Measurements from ENCODE around the gene RFX7. TPM values are rescaled to one million over a fixed set of nuclear protein-coding genes. Genes with fewer than 3 reads are reported as not detected.

The RFX7 gene
- total and polyA plus RNA-seq, 2 of the 8 experiments (the other 6 are each of a cell fraction or from before 2014, with no cell fraction given) = 10.4 to 40.9 TPM

DNA sequence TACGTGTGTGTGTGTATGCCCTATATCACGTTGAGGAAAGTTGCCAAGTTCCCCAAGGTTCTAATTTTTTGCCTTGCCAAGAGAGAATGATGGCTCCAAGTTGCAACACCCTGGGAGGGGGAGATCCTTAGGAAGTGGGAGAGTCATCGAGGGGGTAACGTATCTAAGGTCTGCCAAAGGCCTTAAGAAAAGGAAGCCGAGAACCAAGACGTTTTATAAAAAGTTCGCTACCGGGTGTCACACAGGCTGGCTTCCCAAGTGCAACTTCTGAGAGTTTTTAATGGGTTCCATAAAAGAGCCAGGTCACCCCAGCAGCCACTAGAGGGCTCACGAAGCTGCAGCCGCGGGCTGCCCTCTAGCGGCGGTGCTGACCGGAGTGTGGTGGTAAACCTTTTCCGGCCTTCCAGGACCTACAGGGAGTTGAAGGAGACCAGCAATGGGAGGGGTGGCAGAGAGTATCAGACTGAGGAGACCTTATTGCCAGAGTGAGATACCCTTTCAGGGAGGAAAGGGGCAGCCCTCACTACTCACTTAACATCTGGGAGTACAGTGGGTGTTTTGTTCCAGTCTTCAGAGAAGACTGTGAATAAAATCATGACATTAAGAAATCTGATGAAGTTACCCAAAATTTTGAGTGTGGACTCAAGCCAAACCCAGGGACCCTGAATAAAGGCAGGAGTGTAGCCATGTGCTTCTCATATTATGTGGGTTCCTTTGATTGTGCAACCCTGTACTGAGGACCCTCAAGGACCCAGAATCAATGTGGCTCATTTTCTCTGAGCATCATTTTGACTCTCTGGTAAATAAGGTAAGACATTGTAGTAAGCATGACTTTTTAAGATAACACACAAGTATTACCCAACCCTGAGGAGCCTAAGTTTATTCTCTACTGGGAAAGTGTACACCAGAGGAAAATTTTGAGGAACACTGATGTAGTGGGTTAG lies 2.5 kb upstream of the RFX7 start (continued):
- TF ChIP-seq, protein P1, sequence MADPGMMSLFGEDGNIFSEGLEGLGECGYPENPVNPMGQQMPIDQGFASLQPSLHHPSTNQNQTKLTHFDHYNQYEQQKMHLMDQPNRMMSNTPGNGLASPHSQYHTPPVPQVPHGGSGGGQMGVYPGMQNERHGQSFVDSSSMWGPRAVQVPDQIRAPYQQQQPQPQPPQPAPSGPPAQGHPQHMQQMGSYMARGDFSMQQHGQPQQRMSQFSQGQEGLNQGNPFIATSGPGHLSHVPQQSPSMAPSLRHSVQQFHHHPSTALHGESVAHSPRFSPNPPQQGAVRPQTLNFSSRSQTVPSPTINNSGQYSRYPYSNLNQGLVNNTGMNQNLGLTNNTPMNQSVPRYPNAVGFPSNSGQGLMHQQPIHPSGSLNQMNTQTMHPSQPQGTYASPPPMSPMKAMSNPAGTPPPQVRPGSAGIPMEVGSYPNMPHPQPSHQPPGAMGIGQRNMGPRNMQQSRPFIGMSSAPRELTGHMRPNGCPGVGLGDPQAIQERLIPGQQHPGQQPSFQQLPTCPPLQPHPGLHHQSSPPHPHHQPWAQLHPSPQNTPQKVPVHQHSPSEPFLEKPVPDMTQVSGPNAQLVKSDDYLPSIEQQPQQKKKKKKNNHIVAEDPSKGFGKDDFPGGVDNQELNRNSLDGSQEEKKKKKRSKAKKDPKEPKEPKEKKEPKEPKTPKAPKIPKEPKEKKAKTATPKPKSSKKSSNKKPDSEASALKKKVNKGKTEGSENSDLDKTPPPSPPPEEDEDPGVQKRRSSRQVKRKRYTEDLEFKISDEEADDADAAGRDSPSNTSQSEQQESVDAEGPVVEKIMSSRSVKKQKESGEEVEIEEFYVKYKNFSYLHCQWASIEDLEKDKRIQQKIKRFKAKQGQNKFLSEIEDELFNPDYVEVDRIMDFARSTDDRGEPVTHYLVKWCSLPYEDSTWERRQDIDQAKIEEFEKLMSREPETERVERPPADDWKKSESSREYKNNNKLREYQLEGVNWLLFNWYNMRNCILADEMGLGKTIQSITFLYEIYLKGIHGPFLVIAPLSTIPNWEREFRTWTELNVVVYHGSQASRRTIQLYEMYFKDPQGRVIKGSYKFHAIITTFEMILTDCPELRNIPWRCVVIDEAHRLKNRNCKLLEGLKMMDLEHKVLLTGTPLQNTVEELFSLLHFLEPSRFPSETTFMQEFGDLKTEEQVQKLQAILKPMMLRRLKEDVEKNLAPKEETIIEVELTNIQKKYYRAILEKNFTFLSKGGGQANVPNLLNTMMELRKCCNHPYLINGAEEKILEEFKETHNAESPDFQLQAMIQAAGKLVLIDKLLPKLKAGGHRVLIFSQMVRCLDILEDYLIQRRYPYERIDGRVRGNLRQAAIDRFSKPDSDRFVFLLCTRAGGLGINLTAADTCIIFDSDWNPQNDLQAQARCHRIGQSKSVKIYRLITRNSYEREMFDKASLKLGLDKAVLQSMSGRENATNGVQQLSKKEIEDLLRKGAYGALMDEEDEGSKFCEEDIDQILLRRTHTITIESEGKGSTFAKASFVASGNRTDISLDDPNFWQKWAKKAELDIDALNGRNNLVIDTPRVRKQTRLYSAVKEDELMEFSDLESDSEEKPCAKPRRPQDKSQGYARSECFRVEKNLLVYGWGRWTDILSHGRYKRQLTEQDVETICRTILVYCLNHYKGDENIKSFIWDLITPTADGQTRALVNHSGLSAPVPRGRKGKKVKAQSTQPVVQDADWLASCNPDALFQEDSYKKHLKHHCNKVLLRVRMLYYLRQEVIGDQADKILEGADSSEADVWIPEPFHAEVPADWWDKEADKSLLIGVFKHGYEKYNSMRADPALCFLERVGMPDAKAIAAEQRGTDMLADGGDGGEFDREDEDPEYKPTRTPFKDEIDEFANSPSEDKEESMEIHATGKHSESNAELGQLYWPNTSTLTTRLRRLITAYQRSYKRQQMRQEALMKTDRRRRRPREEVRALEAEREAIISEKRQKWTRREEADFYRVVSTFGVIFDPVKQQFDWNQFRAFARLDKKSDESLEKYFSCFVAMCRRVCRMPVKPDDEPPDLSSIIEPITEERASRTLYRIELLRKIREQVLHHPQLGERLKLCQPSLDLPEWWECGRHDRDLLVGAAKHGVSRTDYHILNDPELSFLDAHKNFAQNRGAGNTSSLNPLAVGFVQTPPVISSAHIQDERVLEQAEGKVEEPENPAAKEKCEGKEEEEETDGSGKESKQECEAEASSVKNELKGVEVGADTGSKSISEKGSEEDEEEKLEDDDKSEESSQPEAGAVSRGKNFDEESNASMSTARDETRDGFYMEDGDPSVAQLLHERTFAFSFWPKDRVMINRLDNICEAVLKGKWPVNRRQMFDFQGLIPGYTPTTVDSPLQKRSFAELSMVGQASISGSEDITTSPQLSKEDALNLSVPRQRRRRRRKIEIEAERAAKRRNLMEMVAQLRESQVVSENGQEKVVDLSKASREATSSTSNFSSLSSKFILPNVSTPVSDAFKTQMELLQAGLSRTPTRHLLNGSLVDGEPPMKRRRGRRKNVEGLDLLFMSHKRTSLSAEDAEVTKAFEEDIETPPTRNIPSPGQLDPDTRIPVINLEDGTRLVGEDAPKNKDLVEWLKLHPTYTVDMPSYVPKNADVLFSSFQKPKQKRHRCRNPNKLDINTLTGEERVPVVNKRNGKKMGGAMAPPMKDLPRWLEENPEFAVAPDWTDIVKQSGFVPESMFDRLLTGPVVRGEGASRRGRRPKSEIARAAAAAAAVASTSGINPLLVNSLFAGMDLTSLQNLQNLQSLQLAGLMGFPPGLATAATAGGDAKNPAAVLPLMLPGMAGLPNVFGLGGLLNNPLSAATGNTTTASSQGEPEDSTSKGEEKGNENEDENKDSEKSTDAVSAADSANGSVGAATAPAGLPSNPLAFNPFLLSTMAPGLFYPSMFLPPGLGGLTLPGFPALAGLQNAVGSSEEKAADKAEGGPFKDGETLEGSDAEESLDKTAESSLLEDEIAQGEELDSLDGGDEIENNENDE (IDR thresholded peaks at IDR 0.05; ENCODE audit: insufficient replicate concordance, low read length) = peak; percentile 53
- no peak for TF ChIP-seq HDAC2 (IDR thresholded peaks at IDR 0.05; ENCODE audit: borderline replicate concordance in 1 of 2, low read depth in 2 of 2, low read length in 2 of 2)
- no peak for TF ChIP-seq PHF8 (conservative IDR thresholded peaks at IDR 0.05; ENCODE audit: low read depth, low read length)
- peak; percentile 58 for TF ChIP-seq NANOG (IDR thresholded peaks at IDR 0.05; ENCODE audit: insufficient read depth, low read depth, low read length, poor library complexity, severe bottlenecking)
- TF ChIP-seq MAFK (IDR thresholded peaks at IDR 0.05; ENCODE audit: low read depth, low read length) = no peak
- no peak for TF ChIP-seq JUN (IDR thresholded peaks at IDR 0.05; ENCODE audit: low read depth, low read length)
- TF ChIP-seq ASH2L (IDR thresholded peaks at IDR 0.05; ENCODE audit: low read length) = peak; percentile 54
- TF ChIP-seq, protein P2, sequence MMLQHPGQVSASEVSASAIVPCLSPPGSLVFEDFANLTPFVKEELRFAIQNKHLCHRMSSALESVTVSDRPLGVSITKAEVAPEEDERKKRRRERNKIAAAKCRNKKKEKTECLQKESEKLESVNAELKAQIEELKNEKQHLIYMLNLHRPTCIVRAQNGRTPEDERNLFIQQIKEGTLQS (IDR thresholded peaks at IDR 0.05; ENCODE audit: insufficient read depth, low read depth, low read length) = peak; percentile 94

Data from H1 (cell line).